ENCODE data around the gene SCYGR1. TPM values are rescaled to one million over a fixed set of nuclear protein-coding genes. Genes with fewer than 3 reads are reported as not detected.
"Not testable (repeated sequence)": the region's sequence is repeated elsewhere in the genome, so short reads cannot be mapped to it uniquely, and the experiment has no call there.

SCYGR1 gene
- total RNA-seq, 5 donors from 2014 or later (not counting 1 experiment from before 2014, with no cell fraction given), result not detected

DNA sequence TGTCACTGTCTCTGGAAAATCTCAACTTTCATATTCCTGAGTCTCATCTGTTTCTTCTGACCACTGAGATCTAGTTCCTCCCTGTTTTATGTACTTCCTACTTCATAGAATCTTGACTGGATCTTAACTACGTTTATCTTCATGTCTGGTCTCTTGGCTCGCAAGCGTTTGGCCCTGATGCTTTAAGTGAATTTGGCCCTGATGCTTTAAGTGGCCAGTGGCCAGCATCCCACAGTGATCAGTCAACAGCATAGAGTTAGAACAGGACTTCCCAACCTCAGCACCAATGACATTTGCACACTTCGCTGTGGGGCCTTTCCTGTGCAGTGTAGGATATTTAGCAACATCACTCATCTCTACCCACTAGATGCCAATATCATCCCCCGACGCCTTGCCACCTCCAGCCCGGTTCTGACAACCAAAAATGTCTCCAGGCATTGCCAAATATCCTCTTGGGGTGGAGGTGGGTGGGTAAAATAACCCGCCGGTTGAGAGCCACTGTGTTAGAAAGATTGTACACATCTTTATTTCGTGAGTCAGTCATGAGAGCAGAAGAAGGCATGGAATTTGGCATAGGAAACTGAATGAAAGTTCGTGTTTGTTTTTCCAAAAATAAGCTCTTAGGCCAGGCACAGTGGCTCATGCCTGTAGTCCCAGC is 20.9 kb downstream of the SCYGR1 start:
- DNase-seq (no peak), ATAC-seq (replicated peaks in 1 of 4) (no peak)
- Mint-ChIP-seq H3K4me1 (peaks cover 0 to 4% (median 0%) of the 10 kb centered on the region in 3 donors), H3K4me3 (no peak overlapping the region), H3K27ac (no peak overlapping the region), H3K36me3 (no peaks in the 10 kb centered on the region), H3K27me3 (peaks cover 3% of the 10 kb centered on the region in 2 donors), H3K9me3 (no peaks in the 10 kb centered on the region)
- ChIA-PET CTCF (no interaction called here), POLR2A (no interaction called here)
- no peaks in the 10 kb centered on the region for H3K9me3 ChIP-seq
- no peaks in the 10 kb centered on the region for H3K4me1 ChIP-seq (ENCODE audit: control insufficient read depth in 1 of 2, extremely low read depth in 1 of 2, insufficient read depth in 2 of 2, low read length in 2 of 2)
- H3K36me3 ChIP-seq (ENCODE audit: control insufficient read depth in 2 of 2, extremely low read depth in 1 of 2, insufficient read depth in 1 of 2, low read length in 1 of 2), result no peaks in the 10 kb centered on the region
- H3K4me3 ChIP-seq (ENCODE audit: control insufficient read depth in 1 of 2, extremely low read depth in 1 of 2, low read length in 1 of 2), result no peak overlapping the region
- H3K27ac ChIP-seq (ENCODE audit: low read length), result no peak overlapping the region
- 70% methylated on average over 5 of the region's 11 CpGs for WGBS (ENCODE audit: insufficient coverage)
- H3K27me3 ChIP-seq (replicated peaks in 1 of 2; ENCODE audit: control insufficient read depth in 2 of 2, extremely low read depth in 1 of 2, insufficient read depth in 2 of 2, low read length in 1 of 2), result no peaks in the 10 kb centered on the region

DNA sequence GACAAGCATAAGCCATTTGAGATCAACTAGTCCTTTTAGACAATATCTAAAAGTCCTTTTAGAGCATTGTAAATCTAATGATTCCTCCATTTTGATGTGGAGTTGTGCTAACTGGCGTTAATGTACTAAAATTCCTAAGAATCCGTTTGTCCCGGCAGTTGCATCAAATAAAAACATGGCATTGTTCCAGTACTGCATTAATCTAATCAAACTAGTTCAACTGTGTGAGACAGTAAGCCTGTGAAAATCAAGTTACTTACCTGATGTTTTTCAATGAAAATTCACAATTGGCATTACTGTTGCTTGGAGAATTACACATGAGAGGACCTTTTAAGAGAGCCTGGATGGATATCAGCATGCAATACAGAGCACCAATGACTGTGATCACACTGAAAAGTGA is 21.9 kb downstream of the SCYGR1 start:
- H3K36me3 ChIP-seq (ENCODE audit: control insufficient read depth in 2 of 2, extremely low read depth in 1 of 2, insufficient read depth in 1 of 2, low read length in 1 of 2), result peaks cover 0 to 1% of the 10 kb centered on the region in 2 donors
- H3K27ac ChIP-seq (ENCODE audit: low read length), result no peak overlapping the region
- ChIA-PET CTCF (interaction anchor here in 1 of 2 donors (0.5 kb wide), 1 partner anchor 526 kb away, joined by 3 read pairs; no protein-coding TSS in a partner anchor), POLR2A (no interaction called here)
- H3K4me1 ChIP-seq (ENCODE audit: control insufficient read depth in 1 of 2, extremely low read depth in 1 of 2, insufficient read depth in 2 of 2, low read length in 2 of 2), result no peaks in the 10 kb centered on the region
- H3K27ac Mint-ChIP-seq, result no peak overlapping the region
- no CpG with 5 or more reads among the region's 3 CpGs for WGBS (ENCODE audit: insufficient coverage)
- H3K27me3 ChIP-seq (replicated peaks in 1 of 2; ENCODE audit: control insufficient read depth in 2 of 2, extremely low read depth in 1 of 2, insufficient read depth in 2 of 2, low read length in 1 of 2), result no peaks in the 10 kb centered on the region
- DNase-seq, result no peak
- H3K4me1 Mint-ChIP-seq, result peaks cover 0 to 4% (median 0%) of the 10 kb centered on the region in 3 donors
- H3K4me3 ChIP-seq (ENCODE audit: control insufficient read depth in 1 of 2, extremely low read depth in 1 of 2, low read length in 1 of 2), result no peak overlapping the region
- H3K9me3 Mint-ChIP-seq, result no peaks in the 10 kb centered on the region
- no peaks in the 10 kb centered on the region for H3K27me3 Mint-ChIP-seq
- H3K36me3 Mint-ChIP-seq, result peaks cover 3% of the 10 kb centered on the region
- no peak for ATAC-seq (replicated peaks in 1 of 4)
- no peak overlapping the region for H3K4me3 Mint-ChIP-seq
- H3K9me3 ChIP-seq, result no peaks in the 10 kb centered on the region

DNA sequence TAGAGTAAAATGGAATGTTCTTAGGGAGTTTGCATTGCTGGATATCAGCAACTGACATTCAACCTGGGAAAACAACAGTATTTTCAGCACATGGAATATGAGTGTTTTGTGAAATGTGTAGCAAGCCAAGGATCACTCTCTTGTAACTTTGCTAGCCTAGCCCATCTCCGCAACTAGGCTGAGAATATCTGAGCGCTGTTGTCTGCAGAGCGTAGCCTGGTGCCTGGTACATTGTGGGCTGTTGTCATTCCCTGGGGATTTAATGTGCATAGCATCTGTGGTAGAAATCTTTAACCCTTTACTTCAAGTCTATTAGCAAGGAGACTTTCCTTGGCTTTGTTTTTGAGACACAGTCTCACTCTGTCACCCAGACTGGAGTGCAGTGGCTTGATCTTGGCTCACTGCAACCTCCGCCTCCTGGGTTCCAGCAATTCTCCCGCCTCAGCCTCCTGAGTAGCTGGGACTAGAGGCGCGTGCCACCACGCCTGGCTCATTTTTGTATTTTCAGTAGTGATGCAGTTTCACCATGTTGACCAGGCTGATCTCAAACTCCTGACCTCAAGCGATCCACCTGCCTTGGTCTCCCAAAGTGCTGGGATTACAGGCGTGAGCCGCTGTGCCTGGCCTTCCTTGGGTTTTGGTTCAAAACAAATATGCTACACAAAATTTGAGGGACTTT is 23.0 kb downstream of the SCYGR1 start:
- H3K4me3 ChIP-seq (ENCODE audit: control insufficient read depth in 1 of 2, extremely low read depth in 1 of 2, low read length in 1 of 2); H3K27me3 ChIP-seq (replicated peaks in 1 of 2; ENCODE audit: control insufficient read depth in 2 of 2, extremely low read depth in 1 of 2, insufficient read depth in 2 of 2, low read length in 1 of 2); H3K4me1 ChIP-seq (ENCODE audit: control insufficient read depth in 1 of 2, extremely low read depth in 1 of 2, insufficient read depth in 2 of 2, low read length in 2 of 2); H3K27me3 Mint-ChIP-seq; H3K4me3 Mint-ChIP-seq; DNase-seq; ATAC-seq (replicated peaks in 1 of 4); H3K9me3 Mint-ChIP-seq; H3K36me3 Mint-ChIP-seq; H3K9me3 ChIP-seq; H3K27ac ChIP-seq (ENCODE audit: low read length); H3K27ac Mint-ChIP-seq; H3K4me1 Mint-ChIP-seq: not testable (repeated sequence)
- H3K36me3 ChIP-seq (ENCODE audit: control insufficient read depth in 2 of 2, extremely low read depth in 1 of 2, insufficient read depth in 1 of 2, low read length in 1 of 2), result peaks cover 0 to 11% of the 10 kb centered on the region in 2 donors
- ChIA-PET CTCF (interaction anchor here (0.6 kb wide), 2 partner anchors 17 to 83 kb away, joined by 3 read pairs; no protein-coding TSS in a partner anchor), POLR2A (interaction anchor here in 1 of 2 donors (0.6 kb wide), 1 partner anchor 535 kb away, joined by 8 read pairs; no protein-coding TSS in a partner anchor)
- 78% methylated on average over 5 of the region's 11 CpGs for WGBS (ENCODE audit: insufficient coverage)

DNA sequence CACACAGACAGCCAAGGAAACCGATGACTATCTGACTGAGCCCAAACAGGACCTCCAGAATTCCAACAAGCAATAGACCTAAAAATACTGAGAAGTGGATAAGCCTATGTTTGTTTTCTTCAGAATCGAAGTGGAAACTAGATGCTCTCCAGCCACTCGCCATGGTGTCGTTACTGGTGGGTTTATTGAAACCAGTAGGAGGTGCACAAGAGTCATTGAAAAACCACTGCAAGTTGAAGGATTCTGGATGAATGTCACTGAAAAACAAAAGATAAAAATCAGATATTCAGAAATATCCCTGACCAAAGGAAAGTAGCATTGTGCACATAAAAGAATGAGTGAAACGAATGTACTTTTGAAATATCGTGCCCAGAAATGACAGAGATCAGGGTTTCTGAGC is 24.0 kb downstream of the SCYGR1 start:
- H3K36me3 Mint-ChIP-seq, result peaks cover 15% of the 10 kb centered on the region
- H3K4me1 Mint-ChIP-seq, result peaks cover 0 to 4% (median 0%) of the 10 kb centered on the region in 3 donors
- DNase-seq, result peak in 2 of 35 experiments; percentile 4 to 43
- H3K9me3 ChIP-seq, result no peaks in the 10 kb centered on the region
- no peaks in the 10 kb centered on the region for H3K9me3 Mint-ChIP-seq
- no peak overlapping the region for H3K27ac ChIP-seq (ENCODE audit: low read length)
- 100% methylated on average over 2 of the region's 6 CpGs for WGBS (ENCODE audit: insufficient coverage)
- peaks cover 0 to 18% of the 10 kb centered on the region in 2 donors for H3K36me3 ChIP-seq (ENCODE audit: control insufficient read depth in 2 of 2, extremely low read depth in 1 of 2, insufficient read depth in 1 of 2, low read length in 1 of 2)
- no peak overlapping the region for H3K4me3 ChIP-seq (ENCODE audit: control insufficient read depth in 1 of 2, extremely low read depth in 1 of 2, low read length in 1 of 2)
- no peak for ATAC-seq (replicated peaks in 1 of 4)
- H3K4me3 Mint-ChIP-seq, result no peak overlapping the region
- no peaks in the 10 kb centered on the region for H3K27me3 Mint-ChIP-seq
- ChIA-PET CTCF (interaction anchor here in 1 of 2 donors (1.1 kb wide), 1 partner anchor 402 kb away, joined by 6 read pairs; no protein-coding TSS in a partner anchor), POLR2A (no interaction called here)
- no peaks in the 10 kb centered on the region for H3K4me1 ChIP-seq (ENCODE audit: control insufficient read depth in 1 of 2, extremely low read depth in 1 of 2, insufficient read depth in 2 of 2, low read length in 2 of 2)
- H3K27ac Mint-ChIP-seq, result no peak overlapping the region
- H3K27me3 ChIP-seq (replicated peaks in 1 of 2; ENCODE audit: control insufficient read depth in 2 of 2, extremely low read depth in 1 of 2, insufficient read depth in 2 of 2, low read length in 1 of 2), result no peaks in the 10 kb centered on the region

DNA sequence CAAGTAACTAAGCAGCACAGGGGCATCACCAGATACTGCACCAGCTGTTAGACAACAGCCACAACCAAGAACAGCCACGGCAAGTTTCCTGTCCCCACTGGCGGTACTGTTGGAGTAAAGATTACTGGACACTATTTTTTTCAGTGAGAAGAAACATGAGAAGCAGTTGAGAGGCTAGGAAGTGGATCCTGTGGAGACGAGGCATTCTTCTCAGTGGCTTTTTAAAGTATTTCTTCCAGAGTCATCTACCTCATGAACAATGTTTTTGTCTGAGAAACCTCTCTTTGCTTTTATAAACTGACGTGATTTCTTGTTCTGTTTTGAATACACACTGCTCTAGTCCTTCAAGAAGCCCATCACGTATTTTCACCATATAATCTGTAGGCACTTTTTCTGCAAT is 27.4 kb downstream of the SCYGR1 start:
- CTCF ChIA-PET, result no interaction called here
- Histone ChIP-seq H3K27me3 (replicated peaks in 1 of 2; ENCODE audit: control insufficient read depth in 2 of 2, extremely low read depth in 1 of 2, insufficient read depth in 2 of 2, low read length in 1 of 2) (no peaks in the 10 kb centered on the region), H3K36me3 (ENCODE audit: control insufficient read depth in 2 of 2, extremely low read depth in 1 of 2, insufficient read depth in 1 of 2, low read length in 1 of 2) (peaks cover 0 to 43% of the 10 kb centered on the region in 2 donors), H3K4me3 (ENCODE audit: control insufficient read depth in 1 of 2, extremely low read depth in 1 of 2, low read length in 1 of 2) (no peak overlapping the region), H3K27ac (ENCODE audit: low read length) (no peak overlapping the region), H3K9me3 (no peaks in the 10 kb centered on the region), H3K4me1 (ENCODE audit: control insufficient read depth in 1 of 2, extremely low read depth in 1 of 2, insufficient read depth in 2 of 2, low read length in 2 of 2) (no peaks in the 10 kb centered on the region)
- H3K4me3 Mint-ChIP-seq, result no peak overlapping the region
- H3K36me3 Mint-ChIP-seq, result peaks cover 37% of the 10 kb centered on the region
- ATAC-seq (replicated peaks in 1 of 4) (no peak), DNase-seq (no peak)
- H3K9me3 Mint-ChIP-seq, result no peaks in the 10 kb centered on the region
- no peak overlapping the region for H3K27ac Mint-ChIP-seq
- no peaks in the 10 kb centered on the region for H3K27me3 Mint-ChIP-seq
- POLR2A ChIA-PET, result no interaction called here
- H3K4me1 Mint-ChIP-seq, result peaks cover 0 to 4% (median 0%) of the 10 kb centered on the region in 3 donors
- 86% methylated on average over 3 of the region's 5 CpGs for WGBS (ENCODE audit: insufficient coverage)

DNA sequence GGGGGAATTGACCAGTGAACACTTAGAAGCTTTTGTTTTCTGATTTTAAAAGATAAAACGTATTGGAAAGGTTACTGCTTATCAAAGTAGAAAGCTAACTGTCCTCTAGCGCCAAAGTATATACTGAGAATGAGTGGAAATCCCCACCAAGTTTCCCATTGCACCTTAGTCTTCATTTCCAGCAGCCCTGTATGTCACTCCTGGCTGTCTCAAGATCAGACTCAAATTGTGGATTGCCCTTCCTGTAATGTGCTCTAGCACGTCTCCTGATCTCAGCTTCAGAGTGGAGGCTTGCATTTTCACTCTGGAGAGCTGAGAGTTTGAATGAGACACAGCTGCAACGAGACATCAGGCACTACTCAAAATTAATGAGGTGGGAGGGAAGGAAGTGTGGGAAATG is 36.1 kb downstream of the SCYGR1 start:
- Mint-ChIP-seq H3K4me1 (no peaks in the 10 kb centered on the region), H3K27ac (peak overlapping the region in 1 of 2 donors; percentile 59), H3K4me3 (no peak overlapping the region), H3K9me3 (no peaks in the 10 kb centered on the region), H3K36me3 (peaks cover 40% of the 10 kb centered on the region), H3K27me3 (no peaks in the 10 kb centered on the region)
- ATAC-seq (replicated peaks in 1 of 4) (no peak), DNase-seq (no peak)
- 46% methylated on average over 4 of the region's 4 CpGs for WGBS (ENCODE audit: insufficient coverage)
- no peaks in the 10 kb centered on the region for H3K4me1 ChIP-seq (ENCODE audit: control insufficient read depth in 1 of 2, extremely low read depth in 1 of 2, insufficient read depth in 2 of 2, low read length in 2 of 2)
- peaks cover 0 to 24% of the 10 kb centered on the region in 2 donors for H3K36me3 ChIP-seq (ENCODE audit: control insufficient read depth in 2 of 2, extremely low read depth in 1 of 2, insufficient read depth in 1 of 2, low read length in 1 of 2)
- POLR2A ChIA-PET, result no interaction called here
- no peak overlapping the region for H3K4me3 ChIP-seq (ENCODE audit: control insufficient read depth in 1 of 2, extremely low read depth in 1 of 2, low read length in 1 of 2)
- no peaks in the 10 kb centered on the region for H3K27me3 ChIP-seq (replicated peaks in 1 of 2; ENCODE audit: control insufficient read depth in 2 of 2, extremely low read depth in 1 of 2, insufficient read depth in 2 of 2, low read length in 1 of 2)
- no peaks in the 10 kb centered on the region for H3K9me3 ChIP-seq
- H3K27ac ChIP-seq (ENCODE audit: low read length), result no peak overlapping the region
- CTCF ChIA-PET, result no interaction called here
